Measurements from ENCODE around the gene ITGAE.

ITGAE gene

GRCh38 chr17:3689262-3690093, 111.5 kb downstream of the ITGAE start:
- no peaks in the 10 kb centered on the region for H3K9me3 ChIP-seq (ENCODE audit: control insufficient read depth in 1 of 2, low read length in 2 of 2)
- H3K4me1 ChIP-seq (ENCODE audit: control insufficient read depth in 1 of 2, insufficient read depth in 2 of 2, low read length in 2 of 2), result no peaks in the 10 kb centered on the region
- no peak overlapping the region for H3K4me3 ChIP-seq (ENCODE audit: low read depth in 1 of 2, low read length in 2 of 2)
- peaks cover under 1% of the 10 kb centered on the region for H3K27me3 ChIP-seq (ENCODE audit: low read depth, low read length)
- no peak overlapping the region for H3K27ac ChIP-seq (ENCODE audit: low read length)
- H3K36me3 ChIP-seq (ENCODE audit: control insufficient read depth in 1 of 2, insufficient read depth in 2 of 2, low read length in 2 of 2), result no peaks in the 10 kb centered on the region

- Histone ChIP-seq H3K9me3 (ENCODE audit: control insufficient read depth in 1 of 2, low read length in 2 of 2) (no peaks in the 10 kb centered on the region), H3K4me1 (ENCODE audit: control insufficient read depth in 1 of 2, insufficient read depth in 2 of 2, low read length in 2 of 2) (no peaks in the 10 kb centered on the region), H3K36me3 (ENCODE audit: control insufficient read depth in 1 of 2, insufficient read depth in 2 of 2, low read length in 2 of 2) (no peaks in the 10 kb centered on the region), H3K27me3 (ENCODE audit: low read depth, low read length) (no peaks in the 10 kb centered on the region), H3K27ac (ENCODE audit: low read length) (no peak overlapping the region), H3K4me3 (ENCODE audit: low read depth in 1 of 2, low read length in 2 of 2) (no peak overlapping the region)
Observed at GRCh38 chr17:3688852-3689261, 112.1 kb downstream of the ITGAE start.

GRCh38 chr17:3688027-3688553, 112.9 kb downstream of the ITGAE start:
- no peak overlapping the region for H3K4me3 ChIP-seq (ENCODE audit: low read depth in 1 of 2, low read length in 2 of 2)
- H3K27ac ChIP-seq (ENCODE audit: low read length), result no peak overlapping the region
- H3K4me1 ChIP-seq (ENCODE audit: control insufficient read depth in 1 of 2, insufficient read depth in 2 of 2, low read length in 2 of 2), result no peaks in the 10 kb centered on the region
- no peaks in the 10 kb centered on the region for H3K27me3 ChIP-seq (ENCODE audit: low read depth, low read length)
- H3K9me3 ChIP-seq (ENCODE audit: control insufficient read depth in 1 of 2, low read length in 2 of 2), result no peaks in the 10 kb centered on the region
- no peaks in the 10 kb centered on the region for H3K36me3 ChIP-seq (ENCODE audit: control insufficient read depth in 1 of 2, insufficient read depth in 2 of 2, low read length in 2 of 2)

GRCh38 chr17:3685174-3685573, 115.8 kb downstream of the ITGAE start:
- Histone ChIP-seq H3K27ac (ENCODE audit: low read length) (no peak overlapping the region), H3K27me3 (ENCODE audit: low read depth, low read length) (no peaks in the 10 kb centered on the region), H3K36me3 (ENCODE audit: control insufficient read depth in 1 of 2, insufficient read depth in 2 of 2, low read length in 2 of 2) (no peaks in the 10 kb centered on the region), H3K9me3 (ENCODE audit: control insufficient read depth in 1 of 2, low read length in 2 of 2) (no peaks in the 10 kb centered on the region), H3K4me1 (ENCODE audit: control insufficient read depth in 1 of 2, insufficient read depth in 2 of 2, low read length in 2 of 2) (no peaks in the 10 kb centered on the region), H3K4me3 (ENCODE audit: low read depth in 1 of 2, low read length in 2 of 2) (no peak overlapping the region)

- H3K9me3 ChIP-seq (ENCODE audit: control insufficient read depth in 1 of 2, low read length in 2 of 2), result no peaks in the 10 kb centered on the region
- H3K4me3 ChIP-seq (ENCODE audit: low read depth in 1 of 2, low read length in 2 of 2), result no peak overlapping the region
- H3K27ac ChIP-seq (ENCODE audit: low read length), result no peak overlapping the region
- H3K27me3 ChIP-seq (ENCODE audit: low read depth, low read length), result no peaks in the 10 kb centered on the region
- H3K36me3 ChIP-seq (ENCODE audit: control insufficient read depth in 1 of 2, insufficient read depth in 2 of 2, low read length in 2 of 2), result no peaks in the 10 kb centered on the region
- H3K4me1 ChIP-seq (ENCODE audit: control insufficient read depth in 1 of 2, insufficient read depth in 2 of 2, low read length in 2 of 2), result no peaks in the 10 kb centered on the region
Observed at GRCh38 chr17:3683054-3683511, 117.9 kb downstream of the ITGAE start.

- H3K4me3 ChIP-seq (ENCODE audit: low read depth in 1 of 2, low read length in 2 of 2), result no peak overlapping the region
- H3K36me3 ChIP-seq (ENCODE audit: control insufficient read depth in 1 of 2, insufficient read depth in 2 of 2, low read length in 2 of 2), result no peaks in the 10 kb centered on the region
- H3K27ac ChIP-seq (ENCODE audit: low read length), result no peak overlapping the region
- no peaks in the 10 kb centered on the region for H3K27me3 ChIP-seq (ENCODE audit: low read depth, low read length)
- no peaks in the 10 kb centered on the region for H3K9me3 ChIP-seq (ENCODE audit: control insufficient read depth in 1 of 2, low read length in 2 of 2)
- no peaks in the 10 kb centered on the region for H3K4me1 ChIP-seq (ENCODE audit: control insufficient read depth in 1 of 2, insufficient read depth in 2 of 2, low read length in 2 of 2)
Observed at GRCh38 chr17:3682033-3682432, 119.0 kb downstream of the ITGAE start.

GRCh38 chr17:3681565-3681964, 119.4 kb downstream of the ITGAE start:
- Histone ChIP-seq H3K4me3 (ENCODE audit: low read depth in 1 of 2, low read length in 2 of 2) (no peak overlapping the region), H3K4me1 (ENCODE audit: control insufficient read depth in 1 of 2, insufficient read depth in 2 of 2, low read length in 2 of 2) (no peaks in the 10 kb centered on the region), H3K27me3 (ENCODE audit: low read depth, low read length) (no peaks in the 10 kb centered on the region), H3K36me3 (ENCODE audit: control insufficient read depth in 1 of 2, insufficient read depth in 2 of 2, low read length in 2 of 2) (no peaks in the 10 kb centered on the region), H3K27ac (ENCODE audit: low read length) (no peak overlapping the region), H3K9me3 (ENCODE audit: control insufficient read depth in 1 of 2, low read length in 2 of 2) (no peaks in the 10 kb centered on the region)

GRCh38 chr17:3681057-3681456, 119.9 kb downstream of the ITGAE start:
- Histone ChIP-seq H3K36me3 (ENCODE audit: control insufficient read depth in 1 of 2, insufficient read depth in 2 of 2, low read length in 2 of 2) (no peaks in the 10 kb centered on the region), H3K27me3 (ENCODE audit: low read depth, low read length) (no peaks in the 10 kb centered on the region), H3K4me1 (ENCODE audit: control insufficient read depth in 1 of 2, insufficient read depth in 2 of 2, low read length in 2 of 2) (no peaks in the 10 kb centered on the region), H3K9me3 (ENCODE audit: control insufficient read depth in 1 of 2, low read length in 2 of 2) (no peaks in the 10 kb centered on the region), H3K27ac (ENCODE audit: low read length) (no peak overlapping the region), H3K4me3 (ENCODE audit: low read depth in 1 of 2, low read length in 2 of 2) (no peak overlapping the region)

GRCh38 chr17:3679531-3680126, 121.4 kb downstream of the ITGAE start:
- Histone ChIP-seq H3K27ac (ENCODE audit: low read length) (no peak overlapping the region), H3K36me3 (ENCODE audit: control insufficient read depth in 1 of 2, insufficient read depth in 2 of 2, low read length in 2 of 2) (no peaks in the 10 kb centered on the region), H3K4me3 (ENCODE audit: low read depth in 1 of 2, low read length in 2 of 2) (no peak overlapping the region), H3K27me3 (ENCODE audit: low read depth, low read length) (no peaks in the 10 kb centered on the region), H3K9me3 (ENCODE audit: control insufficient read depth in 1 of 2, low read length in 2 of 2) (no peaks in the 10 kb centered on the region), H3K4me1 (ENCODE audit: control insufficient read depth in 1 of 2, insufficient read depth in 2 of 2, low read length in 2 of 2) (no peaks in the 10 kb centered on the region)

GRCh38 chr17:3678821-3679530, 122.0 kb downstream of the ITGAE start:
- Histone ChIP-seq H3K27ac (ENCODE audit: low read length) (no peak overlapping the region), H3K9me3 (ENCODE audit: control insufficient read depth in 1 of 2, low read length in 2 of 2) (no peaks in the 10 kb centered on the region), H3K4me3 (ENCODE audit: low read depth in 1 of 2, low read length in 2 of 2) (no peak overlapping the region), H3K36me3 (ENCODE audit: control insufficient read depth in 1 of 2, insufficient read depth in 2 of 2, low read length in 2 of 2) (no peaks in the 10 kb centered on the region), H3K4me1 (ENCODE audit: control insufficient read depth in 1 of 2, insufficient read depth in 2 of 2, low read length in 2 of 2) (no peaks in the 10 kb centered on the region), H3K27me3 (ENCODE audit: low read depth, low read length) (no peaks in the 10 kb centered on the region)

GRCh38 chr17:3678095-3678820, 122.7 kb downstream of the ITGAE start:
- H3K27ac ChIP-seq (ENCODE audit: low read length), result no peak overlapping the region

More at GRCh38 chr17:3678095-3678820, 122.7 kb downstream of the ITGAE start:
- no peaks in the 10 kb centered on the region for H3K4me1 ChIP-seq (ENCODE audit: control insufficient read depth in 1 of 2, insufficient read depth in 2 of 2, low read length in 2 of 2)
- H3K9me3 ChIP-seq (ENCODE audit: control insufficient read depth in 1 of 2, low read length in 2 of 2), result no peaks in the 10 kb centered on the region
- no peaks in the 10 kb centered on the region for H3K27me3 ChIP-seq (ENCODE audit: low read depth, low read length)
- no peak overlapping the region for H3K4me3 ChIP-seq (ENCODE audit: low read depth in 1 of 2, low read length in 2 of 2)
- H3K36me3 ChIP-seq (ENCODE audit: control insufficient read depth in 1 of 2, insufficient read depth in 2 of 2, low read length in 2 of 2), result no peaks in the 10 kb centered on the region
